ENCODE data around the gene ACVR1.
A peak's percentile ranks its signal among the peaks of the same experiment; 100 is the strongest.
"Not testable (repeated sequence)": the region's sequence is repeated elsewhere in the genome, so short reads cannot be mapped to it uniquely, and the experiment has no call there.

The ACVR1 gene

DNA sequence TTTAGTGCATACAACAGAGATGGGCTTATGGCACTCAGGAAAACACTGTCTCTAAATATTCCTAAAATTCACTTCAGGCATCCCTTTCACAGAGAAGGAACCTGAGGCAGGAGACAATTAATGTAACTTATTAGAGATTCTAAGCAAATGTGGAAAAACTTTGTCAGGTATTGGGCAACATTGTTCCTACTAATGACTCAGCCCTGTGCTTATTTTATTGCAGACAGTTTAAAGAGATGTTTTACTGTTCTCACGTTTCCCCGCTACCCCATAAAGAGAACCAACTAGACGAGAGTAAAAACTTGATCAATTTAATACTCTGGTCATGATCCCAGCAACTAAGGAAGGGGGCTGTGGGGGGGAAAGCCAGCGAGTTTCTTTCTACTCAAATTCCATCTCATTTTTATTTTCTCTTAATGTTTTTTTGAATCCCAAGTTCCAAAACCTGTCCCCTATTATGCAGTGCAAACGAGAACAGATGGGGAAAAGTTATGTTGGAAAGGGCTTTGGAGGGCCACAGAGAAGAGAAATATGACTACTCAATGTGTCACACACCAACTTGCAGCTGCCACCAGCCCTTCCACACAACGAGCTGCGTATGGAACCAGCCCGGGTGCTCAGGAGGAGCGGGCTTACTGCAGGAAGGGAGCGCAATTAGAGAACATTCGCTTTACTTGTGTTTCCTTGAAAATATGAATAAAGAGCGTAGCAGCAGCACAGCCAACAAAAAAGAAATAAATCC lies 18.7 kb upstream of the ACVR1 start:
- DNase-seq (ENCODE audit: low read depth) = peak; percentile 69

DNA sequence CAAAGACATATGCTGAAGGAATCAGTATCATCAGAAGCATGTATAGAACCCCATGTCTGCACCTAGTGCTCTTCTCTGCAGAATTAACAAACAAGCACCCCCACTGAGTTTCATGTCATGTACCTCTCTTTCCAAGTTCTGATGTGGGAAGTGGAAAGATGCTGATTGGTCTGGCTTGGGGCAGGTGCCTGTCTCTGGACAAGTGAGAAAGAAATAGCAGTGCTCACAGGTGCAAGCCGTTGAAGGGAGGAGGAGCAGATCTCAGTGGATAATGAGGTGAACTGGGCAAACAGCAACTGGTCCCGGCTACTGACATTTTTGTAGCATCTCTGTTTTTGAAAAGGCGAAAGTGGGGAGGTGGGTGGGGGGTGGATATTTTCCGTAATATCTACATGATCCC lies 17.5 kb upstream of the ACVR1 start:
- DNase-seq (ENCODE audit: low read depth) = no peak

DNA sequence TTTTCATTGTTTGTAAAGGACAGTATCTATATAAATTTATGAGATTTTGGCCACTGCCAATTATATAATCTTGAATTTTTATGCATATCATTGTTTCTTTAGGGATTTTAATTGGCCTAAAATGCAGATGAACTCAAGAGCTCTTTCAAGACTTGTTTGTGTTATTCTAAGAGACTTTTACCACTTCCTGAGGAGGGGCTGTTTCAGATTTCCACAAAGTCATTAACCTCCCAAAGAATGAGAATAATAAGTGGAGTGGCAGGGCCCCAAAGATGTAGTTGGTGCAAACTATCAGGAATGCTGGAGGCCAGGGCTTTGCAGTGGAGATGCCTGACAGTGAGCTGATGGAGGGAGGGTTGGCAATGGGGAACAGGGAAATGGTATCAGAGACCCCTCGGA lies 15.5 kb upstream of the ACVR1 start:
- no peak for DNase-seq (ENCODE audit: low read depth)

DNA sequence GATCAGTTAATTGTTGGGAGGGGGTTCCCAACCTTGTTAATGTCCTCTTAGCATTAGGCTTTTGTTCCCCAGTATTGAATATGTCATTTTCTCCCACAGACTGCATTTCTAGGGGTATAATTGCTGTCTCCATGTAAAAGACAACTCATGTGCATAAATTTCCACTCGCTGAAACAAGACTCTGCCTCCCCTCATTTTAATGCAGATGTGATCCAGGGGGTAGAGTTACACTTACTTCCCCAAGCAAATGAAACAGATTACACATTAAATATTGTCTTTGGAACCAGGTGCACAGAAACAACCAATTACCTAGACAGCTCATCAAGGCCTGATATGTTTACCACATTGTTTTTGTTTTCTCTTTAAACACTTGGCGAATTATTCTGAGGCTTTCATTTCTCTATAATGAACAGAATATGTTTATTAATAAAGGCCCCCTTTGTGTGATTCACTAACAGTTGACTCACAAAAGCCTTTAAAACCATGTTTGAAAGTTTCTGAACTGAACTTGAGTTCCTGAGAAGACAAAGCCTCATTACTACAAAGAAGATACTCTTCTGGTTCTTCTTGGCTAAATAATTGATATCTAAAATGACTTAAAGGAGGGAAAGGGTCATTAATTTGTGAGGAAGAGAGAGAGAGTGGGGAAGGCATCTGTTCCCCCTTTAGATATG lies 15.0 kb upstream of the ACVR1 start:
- DNase-seq (ENCODE audit: low read depth) = no peak

DNA sequence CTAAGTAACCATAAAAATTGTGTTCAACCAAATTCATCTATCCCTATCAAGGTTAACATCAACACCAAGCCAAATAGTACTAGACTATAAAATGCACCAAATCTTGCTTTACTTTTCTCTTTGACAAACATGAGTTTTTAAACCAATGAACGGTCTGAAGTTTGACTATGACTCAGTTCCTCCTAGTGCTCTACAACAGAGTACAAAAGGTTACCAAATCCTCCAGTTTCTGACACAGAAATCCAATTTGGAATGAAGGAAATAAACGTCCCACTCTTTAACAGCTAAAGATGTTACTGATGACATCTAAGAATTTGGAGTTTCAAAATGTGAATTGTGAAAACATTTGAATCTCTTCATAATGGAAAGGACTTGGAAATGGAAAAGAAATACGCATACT lies 11.8 kb upstream of the ACVR1 start:
- DNase-seq (ENCODE audit: low read depth) = peak; percentile 5

DNA sequence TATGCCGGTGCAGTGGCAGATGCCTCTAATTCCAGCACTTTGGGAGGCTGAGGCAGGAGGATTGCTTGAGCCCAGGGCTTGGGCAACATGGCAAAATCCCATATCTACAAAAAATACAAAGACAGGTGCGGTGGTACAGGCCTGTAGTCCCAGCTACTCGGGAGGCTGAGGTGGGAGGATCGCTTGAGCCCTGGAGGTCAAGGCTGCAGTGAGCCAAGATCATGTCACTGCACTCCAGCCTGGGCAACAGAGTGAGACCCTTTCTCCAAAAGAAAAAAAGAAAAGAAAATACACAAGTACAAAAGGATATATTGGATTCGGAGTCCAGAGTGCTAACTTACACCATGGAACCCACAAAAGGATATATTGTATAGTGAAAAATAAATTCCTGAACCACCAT lies 8.4 kb upstream of the ACVR1 start:
- DNase-seq (ENCODE audit: low read depth) = not testable (repeated sequence)

DNA sequence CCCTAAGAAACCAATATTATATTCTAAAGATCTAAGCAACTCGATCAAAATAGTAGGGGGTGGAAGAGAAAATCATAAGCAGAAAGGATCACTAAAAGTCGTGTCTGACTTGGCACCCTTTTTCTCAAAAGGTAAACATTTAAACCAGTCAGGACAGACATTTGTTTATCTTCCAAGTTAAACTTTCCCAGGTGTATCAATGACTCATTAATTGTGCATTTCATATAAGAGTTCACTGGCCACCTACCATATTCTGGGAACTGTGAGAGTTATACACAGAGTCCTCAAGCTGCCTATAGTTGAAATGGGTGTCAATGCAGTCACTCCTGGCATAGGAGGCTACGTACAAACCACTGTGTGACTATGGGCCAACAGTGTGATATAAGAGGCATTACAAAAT lies 4.8 kb upstream of the ACVR1 start:
- no peak for DNase-seq (ENCODE audit: low read depth)

DNA sequence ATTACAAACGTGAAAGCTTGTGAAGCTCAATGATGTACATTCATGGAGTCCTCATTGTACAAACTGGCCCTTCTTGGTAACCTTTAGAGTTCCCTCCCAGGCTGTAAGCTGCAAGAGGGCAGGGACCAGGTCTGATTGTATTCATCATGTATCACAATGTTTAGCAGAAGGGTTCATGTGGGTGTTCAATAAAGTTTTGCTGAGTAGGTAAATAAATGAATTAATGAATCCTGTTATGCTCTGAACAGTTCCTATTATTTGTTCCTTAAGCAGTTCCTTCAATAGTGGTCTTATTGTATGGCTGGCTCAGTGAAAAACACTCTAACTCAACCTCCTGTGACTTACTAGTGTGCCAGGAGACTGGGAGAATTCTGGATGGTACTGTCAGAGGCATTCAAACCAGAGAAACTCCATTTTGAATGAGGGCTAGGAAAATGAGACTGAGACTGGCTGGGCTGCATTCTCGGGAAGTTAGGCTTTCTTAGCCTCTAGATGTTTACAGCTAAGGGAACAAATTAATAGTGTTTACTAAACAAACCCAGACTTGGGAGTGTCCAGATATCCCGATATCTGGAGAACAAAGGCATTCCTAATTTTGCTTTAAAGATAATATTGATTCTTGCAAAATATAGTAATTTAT lies 1.8 kb upstream of the ACVR1 start:
- DNase-seq (ENCODE audit: low read depth) = no peak

DNA sequence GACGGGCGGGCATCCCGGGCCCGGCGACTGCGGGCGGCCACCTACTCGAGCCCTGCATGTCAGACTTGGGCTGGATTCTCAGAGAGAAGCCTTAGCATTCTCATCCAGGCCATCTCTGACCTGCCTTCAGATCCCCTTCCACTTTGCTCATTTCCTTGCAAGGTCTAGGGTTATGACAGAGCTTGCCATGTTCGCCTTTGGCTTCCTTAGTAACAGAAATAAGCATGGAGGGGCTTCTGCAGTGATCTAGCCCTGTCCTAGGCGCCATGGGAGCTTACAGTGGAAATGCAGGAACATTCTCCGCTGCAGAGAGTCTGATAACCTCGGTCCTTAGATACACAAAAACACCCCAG lies 632 bp upstream of the ACVR1 start:
- no peak for DNase-seq (ENCODE audit: low read depth)

DNA sequence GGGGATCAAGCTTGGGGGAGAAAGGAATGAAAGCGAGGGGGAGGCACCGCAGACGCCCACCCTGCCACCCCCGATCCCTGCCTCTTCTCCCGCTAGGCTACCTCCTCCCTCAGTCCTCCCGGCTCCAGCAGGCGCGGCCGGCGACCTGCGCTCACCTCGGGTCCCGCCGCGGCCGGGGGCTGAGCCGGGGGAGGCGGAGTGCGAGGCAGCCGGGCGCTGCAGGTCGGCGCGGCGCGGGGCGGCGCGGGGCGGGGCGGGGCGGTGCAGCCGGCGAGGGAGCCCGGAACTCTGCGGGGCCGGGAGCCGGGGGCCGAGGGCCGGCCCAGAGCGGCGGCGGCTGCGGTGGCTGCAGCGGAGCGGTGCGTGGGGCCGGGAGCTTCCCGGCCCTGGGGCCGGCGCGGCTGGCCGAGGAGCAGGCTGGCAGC lies 477 bp downstream of the ACVR1 start:
- DNase-seq (ENCODE audit: low read depth) = no peak

DNA sequence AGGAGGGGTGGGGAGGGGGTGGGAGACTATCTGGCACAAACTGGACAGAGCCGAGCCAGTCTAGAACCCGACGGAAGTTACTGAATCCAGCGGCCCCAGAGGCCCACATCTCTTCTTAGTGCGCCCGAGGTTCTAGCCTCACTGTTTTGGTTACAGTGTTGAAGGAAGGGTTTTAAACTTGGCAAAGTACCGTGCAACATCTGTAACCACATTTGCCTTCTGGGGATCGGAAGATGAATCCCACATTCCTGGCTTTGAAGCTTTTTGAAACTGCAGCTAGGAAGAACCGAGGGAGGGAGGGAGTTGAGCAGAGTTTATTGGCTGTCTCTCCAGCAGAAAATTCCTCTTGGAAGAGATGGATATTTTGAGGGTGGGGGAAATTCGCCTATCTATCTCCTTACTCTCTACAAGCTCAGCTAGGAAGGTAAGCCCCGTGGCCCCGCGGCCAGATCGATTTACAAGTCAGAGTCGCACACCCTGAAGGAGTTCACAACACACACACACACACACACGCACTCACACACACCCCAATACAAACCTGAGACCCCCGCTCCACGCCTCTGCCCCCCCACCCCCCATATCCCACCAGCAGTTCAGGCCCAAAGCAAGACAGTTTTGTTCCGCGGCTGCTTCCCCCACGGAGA lies 1.0 kb downstream of the ACVR1 start:
- peak; percentile 93 for DNase-seq (ENCODE audit: low read depth)

DNA sequence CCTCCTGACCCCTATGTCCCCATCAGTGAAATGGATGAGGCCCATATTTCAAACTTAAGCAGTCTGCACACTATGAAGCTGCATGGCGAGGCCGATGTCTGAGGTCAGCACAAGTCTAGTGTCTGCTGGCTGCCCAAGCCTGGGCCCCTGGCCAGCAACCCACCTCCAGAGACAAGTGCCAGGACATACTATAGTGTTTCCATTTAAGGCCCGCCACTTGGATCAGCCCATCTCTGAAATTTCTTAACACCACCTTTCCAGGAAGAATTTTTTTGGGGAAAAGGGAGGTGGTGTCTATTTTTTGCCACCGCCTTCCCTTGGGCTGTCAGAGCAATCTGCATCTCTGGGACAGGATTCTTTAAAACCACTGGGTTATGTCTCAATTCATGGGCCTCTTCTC lies 1.8 kb downstream of the ACVR1 start:
- peak; percentile 11 for DNase-seq (ENCODE audit: low read depth)

DNA sequence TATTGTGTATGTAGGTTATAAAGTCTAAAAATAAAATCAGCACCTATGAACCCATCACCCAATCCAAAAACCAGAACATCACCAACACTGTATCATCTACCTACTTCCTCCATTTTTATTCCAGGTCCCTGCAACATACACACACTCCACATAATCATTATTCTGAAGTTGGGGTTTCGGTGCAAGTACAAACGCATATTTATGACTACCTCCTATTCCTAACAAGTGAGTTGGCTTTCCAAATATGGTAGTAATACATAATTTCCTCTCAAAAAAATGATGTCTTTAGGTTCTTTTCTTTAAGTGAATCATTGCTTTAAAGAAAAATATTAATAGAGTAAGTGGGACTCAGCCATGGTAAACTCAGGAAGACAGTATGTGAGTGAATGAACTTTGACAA lies 3.3 kb downstream of the ACVR1 start:
- no peak for DNase-seq (ENCODE audit: low read depth)

DNA sequence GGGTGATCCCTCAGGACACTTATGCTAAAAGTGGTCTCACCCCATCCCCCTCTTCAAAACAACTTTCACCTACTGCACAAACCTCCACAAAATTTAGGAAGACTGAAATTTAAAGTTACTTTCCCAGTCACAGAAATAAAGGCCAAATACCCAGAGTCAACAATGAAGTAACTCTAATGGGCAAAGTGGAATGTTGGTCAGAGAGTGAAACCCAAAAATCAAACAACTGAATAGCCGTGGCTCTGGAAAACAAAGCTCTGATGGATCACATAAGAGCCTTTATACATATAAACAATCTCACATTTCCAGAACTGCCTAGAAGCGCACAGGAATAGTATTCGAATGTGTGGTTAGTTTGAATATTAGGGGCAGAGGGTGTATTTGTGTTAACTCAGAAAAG lies 4.7 kb downstream of the ACVR1 start:
- DNase-seq (ENCODE audit: low read depth) = no peak

DNA sequence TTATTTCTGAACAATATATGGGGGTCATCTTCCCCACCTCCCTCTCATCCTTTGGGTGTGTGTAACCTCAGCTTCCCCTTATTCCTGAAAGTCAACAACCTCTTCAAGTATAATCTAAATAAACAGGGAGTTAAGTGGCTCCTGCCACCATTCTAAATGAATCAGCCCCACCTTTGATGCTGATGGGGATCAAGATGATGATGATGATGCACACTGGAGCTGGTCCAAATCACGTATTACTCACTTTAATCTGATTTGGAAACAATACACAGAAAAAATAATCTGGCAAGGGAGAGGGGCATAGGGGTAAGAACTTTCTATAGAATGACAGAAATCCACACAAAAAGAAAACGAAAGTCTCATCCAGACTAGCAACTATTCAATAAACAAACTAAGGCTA lies 7.1 kb downstream of the ACVR1 start:
- DNase-seq (ENCODE audit: low read depth) = no peak

DNA sequence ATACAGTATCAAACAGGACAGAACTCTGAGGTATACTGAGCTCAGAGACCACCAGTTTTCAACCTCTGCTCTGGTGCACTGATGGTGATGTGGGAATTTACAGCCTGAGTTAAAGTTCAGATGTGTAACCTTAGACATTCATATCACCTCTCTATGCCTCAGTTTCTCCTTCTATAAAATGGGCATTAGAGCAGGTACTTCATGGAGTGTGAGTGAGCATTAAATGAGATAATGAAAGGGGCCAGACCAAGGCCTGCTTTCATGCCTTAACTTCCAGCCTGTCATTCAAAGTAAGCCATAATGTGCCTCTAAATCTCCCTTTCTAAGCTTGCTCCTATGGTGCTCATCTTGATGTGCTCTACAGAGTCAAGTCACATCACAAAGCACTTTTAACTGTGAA lies 8.4 kb downstream of the ACVR1 start:
- DNase-seq (ENCODE audit: low read depth) = no peak

DNA sequence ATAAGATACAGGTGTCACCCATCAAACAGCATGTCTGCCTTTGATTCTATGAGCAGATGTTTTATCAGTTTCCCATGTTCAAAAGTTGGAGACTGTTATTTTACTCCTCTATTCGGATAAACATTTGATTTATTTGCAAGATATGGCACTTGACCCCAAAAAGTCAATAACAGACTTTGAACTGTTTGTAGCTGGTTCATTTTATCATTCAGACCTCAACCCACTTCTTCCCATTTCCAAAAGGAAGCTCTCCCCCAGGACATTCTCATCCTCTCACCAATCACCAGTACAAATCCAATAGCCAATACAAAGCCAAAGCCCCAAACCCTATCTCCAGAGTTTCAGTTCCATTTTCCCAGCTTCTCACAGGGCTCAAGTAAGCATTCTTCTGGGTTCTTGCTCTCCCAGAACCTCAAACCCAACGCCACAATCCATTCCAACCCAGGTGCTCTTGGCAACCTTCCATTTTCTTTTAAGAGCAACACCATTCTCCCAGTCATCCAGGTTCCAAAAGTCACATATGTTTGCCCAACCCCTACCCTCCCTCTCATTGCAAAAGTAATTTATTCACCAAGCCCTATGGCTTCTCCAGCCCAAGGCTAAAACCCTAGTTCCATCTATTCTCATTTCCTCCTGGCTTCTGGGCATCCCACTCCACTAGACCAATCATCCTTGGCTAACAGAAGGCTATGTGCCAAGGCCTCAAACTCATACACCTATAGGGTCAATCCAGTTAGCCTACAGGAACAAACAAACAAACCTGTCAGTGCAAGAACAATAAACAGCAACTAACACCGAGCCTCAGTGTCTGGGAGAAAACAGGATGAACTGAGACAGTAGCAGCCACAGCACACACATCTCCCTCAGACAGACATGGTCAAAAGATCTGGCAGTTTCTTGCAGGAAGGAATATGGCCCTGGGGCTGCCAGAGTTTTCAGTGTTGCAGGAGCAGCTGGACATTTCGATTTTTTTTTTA lies 9.2 kb downstream of the ACVR1 start:
- DNase-seq (ENCODE audit: low read depth) = no peak

DNA sequence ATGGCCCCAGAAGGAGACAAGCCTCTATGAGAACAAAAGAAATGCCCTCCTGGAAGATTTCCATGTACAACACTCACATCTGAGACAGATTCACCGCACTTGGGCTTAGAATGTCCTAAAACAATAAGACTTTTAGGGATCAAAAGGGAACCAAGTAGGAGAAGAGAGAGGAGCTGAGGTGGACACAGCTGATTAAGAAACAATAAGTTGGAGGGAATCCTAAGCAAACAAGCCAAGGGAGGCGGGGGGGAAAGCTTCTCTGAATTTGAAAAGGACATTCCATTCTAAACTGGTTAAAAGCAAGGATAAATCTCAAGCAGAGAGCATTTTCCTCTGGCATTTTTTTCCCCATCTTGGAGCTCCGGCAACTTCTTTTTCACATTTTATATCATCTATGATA lies 9.9 kb downstream of the ACVR1 start:
- DNase-seq (ENCODE audit: low read depth) = peak; percentile 43

DNA sequence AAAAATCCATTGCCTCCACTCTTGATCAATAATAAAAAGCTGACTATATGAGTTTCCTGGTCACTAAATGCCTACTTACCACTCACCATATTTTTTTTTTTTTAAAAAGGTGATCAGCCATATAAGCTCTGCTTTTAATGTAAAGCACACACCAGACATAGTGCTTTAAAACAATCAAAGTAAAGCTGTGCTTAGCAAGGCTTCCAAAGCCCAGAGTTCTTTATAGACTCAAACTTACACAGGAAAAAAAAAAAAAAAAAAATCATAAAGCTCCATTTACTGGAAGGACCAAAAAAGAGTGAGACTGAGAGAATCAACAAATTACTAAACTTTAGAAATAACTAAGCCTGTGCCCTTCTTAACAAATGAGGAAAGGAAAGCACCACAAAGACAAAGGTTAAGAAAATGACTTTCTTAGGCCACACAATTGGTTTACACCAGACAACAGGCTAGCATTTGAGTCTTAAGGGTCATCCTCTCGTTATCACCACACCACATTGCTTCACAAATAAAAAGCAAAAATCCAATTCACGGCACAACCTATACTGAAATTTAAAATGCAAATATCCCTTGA lies 11.2 kb downstream of the ACVR1 start:
- DNase-seq (ENCODE audit: low read depth) = no peak

DNA sequence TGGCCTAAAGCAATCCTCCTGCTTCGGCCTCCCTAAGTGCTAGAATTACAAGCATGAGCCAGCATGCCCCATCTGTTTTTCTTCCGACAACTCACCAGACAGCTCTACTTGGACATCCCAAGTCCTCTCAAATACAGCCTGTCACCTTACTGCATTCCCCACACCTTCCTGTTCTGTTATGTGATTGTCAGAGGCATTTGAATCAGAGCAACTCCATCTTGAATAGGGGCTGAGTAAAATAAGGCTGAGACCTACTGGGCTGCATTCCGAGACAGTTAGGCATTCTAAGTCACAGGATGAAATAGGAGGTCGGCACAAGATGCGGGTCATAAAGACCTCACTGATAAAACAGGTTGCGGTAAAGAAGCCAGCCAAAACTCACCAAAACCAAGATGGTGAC lies 17.3 kb downstream of the ACVR1 start:
- DNase-seq (ENCODE audit: low read depth) = no peak

DNA sequence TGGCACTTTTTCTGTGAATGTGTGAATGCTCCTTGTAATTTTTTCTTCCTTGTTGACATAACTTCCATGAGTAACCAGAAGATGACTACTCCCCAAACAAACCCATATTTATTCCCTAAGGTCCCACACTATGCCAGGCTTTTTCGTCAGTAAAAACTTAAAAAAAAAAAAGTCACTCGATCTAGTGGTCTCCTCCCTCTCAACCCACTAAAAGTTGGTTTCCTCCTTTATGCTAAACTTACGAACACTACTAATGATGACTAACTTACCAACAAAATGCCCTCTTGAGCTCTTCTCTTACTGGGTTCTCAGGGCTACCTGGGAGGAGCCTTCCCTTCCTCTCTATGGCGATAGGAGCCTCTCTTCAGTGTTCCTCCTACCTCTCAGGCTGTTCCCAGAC lies 18.2 kb downstream of the ACVR1 start:
- DNase-seq (ENCODE audit: low read depth) = peak; percentile 52

DNA sequence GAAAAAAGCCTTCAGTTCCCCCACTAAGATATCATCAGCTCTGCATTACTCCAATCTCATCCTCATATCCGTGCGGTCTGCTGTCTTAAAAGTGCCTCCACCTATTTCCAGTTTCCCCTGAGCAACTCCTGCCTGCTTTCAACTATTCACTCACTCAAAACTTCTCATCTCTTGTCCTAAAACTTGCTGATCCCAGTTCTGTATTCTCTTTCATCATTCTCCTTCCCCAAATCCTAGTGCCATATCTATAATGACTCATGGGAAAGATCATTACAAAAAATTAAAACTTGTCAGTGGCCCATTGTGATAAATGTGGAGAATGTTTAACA lies 20.0 kb downstream of the ACVR1 start:
- DNase-seq (ENCODE audit: low read depth) = no peak
